GM12878 (cell line): ENCODE results near the gene RAPGEF4.

Source experiments
- EP300 ChIP-seq, 2 experiments: fragments of 150-350 bp in 1 of 2; IDR thresholded peaks; 2 replicates each; pipeline ENCODE4 v1.6.1; 2011 to 2012; ENCODE audit warnings: low read depth in 2 of 2, low read length in 2 of 2, borderline replicate concordance in 1 of 2, improper control_type of control experiment in 1 of 2, inconsistent platforms in 1 of 2; ENCODE audit not compliant: control insufficient read depth in 1 of 2
- EZH2 ChIP-seq: IDR thresholded peaks from 2 replicates; pipeline ENCODE4 v1.6.1; 2012; ENCODE audit warnings: low read depth, mild to moderate bottlenecking, control low read depth, inconsistent platforms, low read length, borderline replicate concordance; ENCODE audit not compliant: control insufficient read depth
- HDAC2 ChIP-seq: fragments of 200-600 bp; sonication (generic); IDR thresholded peaks from 2 replicates; pipeline ENCODE4 v1.6.1; 2017
- JUND ChIP-seq: IDR thresholded peaks from 2 replicates; pipeline ENCODE4 v1.6.1; 2012; ENCODE audit warnings: low read depth, mild to moderate bottlenecking, low read length, improper control_type of control experiment, moderate library complexity
- KDM1A ChIP-seq: fragments of 200-600 bp; sonication (generic); IDR thresholded peaks from 2 replicates; pipeline ENCODE4 v1.6.1; 2016; ENCODE audit warnings: borderline replicate concordance
- NRF1 ChIP-seq: conservative IDR thresholded peaks from 2 replicates; pipeline ENCODE4 v1.6.1; 2011; ENCODE audit warnings: mild to moderate bottlenecking, low read depth, low read length, improper control_type of control experiment
- POLR2A ChIP-seq: IDR thresholded peaks from 2 replicates; pipeline ENCODE4 v1.6.1; 2011; ENCODE audit warnings: low read depth, mild to moderate bottlenecking, low read length
- RCOR1 ChIP-seq: conservative IDR thresholded peaks from 2 replicates; pipeline ENCODE4 v1.6.1; 2012; ENCODE audit warnings: low read depth, low read length, improper control_type of control experiment
- SMAD1 ChIP-seq: fragments of 450-650 bp; IDR thresholded peaks from 2 replicates; pipeline ENCODE4 v1.6.1; 2018; ENCODE audit warnings: mild to moderate bottlenecking, low read depth; ENCODE audit not compliant: partially characterized antibody
- SMC3 ChIP-seq: IDR thresholded peaks from 2 replicates; pipeline ENCODE4 v1.6.1; 2011; ENCODE audit warnings: low read length, improper control_type of control experiment, borderline replicate concordance
- YBX1 ChIP-seq: fragments of 450-650 bp; IDR thresholded peaks from 2 replicates; pipeline ENCODE4 v1.6.1; 2016; ENCODE audit warnings: antibody characterized with exemption
- TF ChIP-seq, protein P1 (sequence below), 3 experiments: IDR thresholded peaks in 2 of 3; conservative IDR thresholded peaks in 1 of 3; 2 replicates each; pipeline ENCODE4 v1.5.1; 2011; ENCODE audit warnings: low read depth in 3 of 3, low read length in 3 of 3, mild to moderate bottlenecking in 3 of 3, control low read depth in 2 of 3, moderate library complexity in 2 of 3, inconsistent platforms in 1 of 3, mixed read lengths in 1 of 3; ENCODE audit not compliant: control insufficient read depth in 2 of 3, insufficient read depth in 1 of 3; ENCODE audit errors: extremely low read depth in 1 of 3
- TF ChIP-seq, protein P2 (sequence below): fragments of 450-650 bp; conservative IDR thresholded peaks from 2 replicates; pipeline ENCODE4 v1.6.1; 2017; ENCODE audit warnings: mild to moderate bottlenecking, moderate library complexity
- TF ChIP-seq, protein P3 (sequence below): fragments of 450-650 bp; IDR thresholded peaks from 2 replicates; pipeline ENCODE4 v1.6.1; 2017; ENCODE audit warnings: low read depth, mild to moderate bottlenecking, moderate library complexity

DNA sequence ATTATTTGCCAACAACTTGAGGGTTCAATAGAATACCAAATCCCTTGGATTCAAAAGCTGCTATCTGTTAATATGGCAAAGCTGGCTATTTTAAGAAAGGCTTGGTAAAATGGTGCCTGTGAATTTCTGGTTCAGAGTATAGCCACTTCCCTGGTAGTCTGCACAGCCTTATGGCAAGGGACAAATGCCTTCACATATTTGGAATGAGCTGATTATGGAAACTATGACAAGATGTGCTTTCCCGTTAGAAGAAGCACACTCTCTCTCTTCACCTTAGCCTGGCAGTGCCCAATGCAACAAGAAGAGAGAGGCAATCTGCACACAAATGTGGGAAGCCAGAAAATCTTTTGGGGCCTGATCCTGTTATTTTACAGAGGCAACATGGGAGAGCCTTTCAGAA, 292.5 kb downstream of the RAPGEF4 start:
- TF ChIP-seq, protein P1, sequence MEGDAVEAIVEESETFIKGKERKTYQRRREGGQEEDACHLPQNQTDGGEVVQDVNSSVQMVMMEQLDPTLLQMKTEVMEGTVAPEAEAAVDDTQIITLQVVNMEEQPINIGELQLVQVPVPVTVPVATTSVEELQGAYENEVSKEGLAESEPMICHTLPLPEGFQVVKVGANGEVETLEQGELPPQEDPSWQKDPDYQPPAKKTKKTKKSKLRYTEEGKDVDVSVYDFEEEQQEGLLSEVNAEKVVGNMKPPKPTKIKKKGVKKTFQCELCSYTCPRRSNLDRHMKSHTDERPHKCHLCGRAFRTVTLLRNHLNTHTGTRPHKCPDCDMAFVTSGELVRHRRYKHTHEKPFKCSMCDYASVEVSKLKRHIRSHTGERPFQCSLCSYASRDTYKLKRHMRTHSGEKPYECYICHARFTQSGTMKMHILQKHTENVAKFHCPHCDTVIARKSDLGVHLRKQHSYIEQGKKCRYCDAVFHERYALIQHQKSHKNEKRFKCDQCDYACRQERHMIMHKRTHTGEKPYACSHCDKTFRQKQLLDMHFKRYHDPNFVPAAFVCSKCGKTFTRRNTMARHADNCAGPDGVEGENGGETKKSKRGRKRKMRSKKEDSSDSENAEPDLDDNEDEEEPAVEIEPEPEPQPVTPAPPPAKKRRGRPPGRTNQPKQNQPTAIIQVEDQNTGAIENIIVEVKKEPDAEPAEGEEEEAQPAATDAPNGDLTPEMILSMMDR (IDR thresholded peaks at IDR 0.05 in 2 of 3, conservative IDR thresholded peaks at IDR 0.05 in 1 of 3; ENCODE audit: control insufficient read depth in 2 of 3, extremely low read depth in 1 of 3, insufficient read depth in 1 of 3, low read depth in 3 of 3, low read length in 3 of 3) = no peak
- TF ChIP-seq JUND (no peak), EP300 (IDR thresholded peaks at IDR 0.05; ENCODE audit: borderline replicate concordance in 1 of 2, control insufficient read depth in 1 of 2, low read depth in 2 of 2, low read length in 2 of 2) (no peak), SMAD1 (no peak), SMC3 (no peak), EZH2 (no peak), POLR2A (no peak), NRF1 (no peak), YBX1 (no peak), KDM1A (no peak), HDAC2 (no peak), RCOR1 (no peak)
- TF ChIP-seq, protein P2, sequence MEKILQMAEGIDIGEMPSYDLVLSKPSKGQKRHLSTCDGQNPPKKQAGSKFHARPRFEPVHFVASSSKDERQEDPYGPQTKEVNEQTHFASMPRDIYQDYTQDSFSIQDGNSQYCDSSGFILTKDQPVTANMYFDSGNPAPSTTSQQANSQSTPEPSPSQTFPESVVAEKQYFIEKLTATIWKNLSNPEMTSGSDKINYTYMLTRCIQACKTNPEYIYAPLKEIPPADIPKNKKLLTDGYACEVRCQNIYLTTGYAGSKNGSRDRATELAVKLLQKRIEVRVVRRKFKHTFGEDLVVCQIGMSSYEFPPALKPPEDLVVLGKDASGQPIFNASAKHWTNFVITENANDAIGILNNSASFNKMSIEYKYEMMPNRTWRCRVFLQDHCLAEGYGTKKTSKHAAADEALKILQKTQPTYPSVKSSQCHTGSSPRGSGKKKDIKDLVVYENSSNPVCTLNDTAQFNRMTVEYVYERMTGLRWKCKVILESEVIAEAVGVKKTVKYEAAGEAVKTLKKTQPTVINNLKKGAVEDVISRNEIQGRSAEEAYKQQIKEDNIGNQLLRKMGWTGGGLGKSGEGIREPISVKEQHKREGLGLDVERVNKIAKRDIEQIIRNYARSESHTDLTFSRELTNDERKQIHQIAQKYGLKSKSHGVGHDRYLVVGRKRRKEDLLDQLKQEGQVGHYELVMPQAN = no peak
- TF ChIP-seq, protein P3, sequence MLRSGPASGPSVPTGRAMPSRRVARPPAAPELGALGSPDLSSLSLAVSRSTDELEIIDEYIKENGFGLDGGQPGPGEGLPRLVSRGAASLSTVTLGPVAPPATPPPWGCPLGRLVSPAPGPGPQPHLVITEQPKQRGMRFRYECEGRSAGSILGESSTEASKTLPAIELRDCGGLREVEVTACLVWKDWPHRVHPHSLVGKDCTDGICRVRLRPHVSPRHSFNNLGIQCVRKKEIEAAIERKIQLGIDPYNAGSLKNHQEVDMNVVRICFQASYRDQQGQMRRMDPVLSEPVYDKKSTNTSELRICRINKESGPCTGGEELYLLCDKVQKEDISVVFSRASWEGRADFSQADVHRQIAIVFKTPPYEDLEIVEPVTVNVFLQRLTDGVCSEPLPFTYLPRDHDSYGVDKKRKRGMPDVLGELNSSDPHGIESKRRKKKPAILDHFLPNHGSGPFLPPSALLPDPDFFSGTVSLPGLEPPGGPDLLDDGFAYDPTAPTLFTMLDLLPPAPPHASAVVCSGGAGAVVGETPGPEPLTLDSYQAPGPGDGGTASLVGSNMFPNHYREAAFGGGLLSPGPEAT = no peak
